HG03460 (cell line): ENCODE data around the gene COMMD3.

Source experiments
- ATAC-seq: cut with Tn5 transposase; IDR thresholded peaks from one replicate; pipeline ENCODE4 v1.9.1; 2021; ENCODE audit not compliant: unreplicated experiment

Gene COMMD3

GRCh38 chr10:22319547-22319979 lies 3.4 kb downstream of the COMMD3 start:
- ATAC-seq: no peak

GRCh38 chr10:22319980-22320558 lies 3.9 kb downstream of the COMMD3 start:
- no peak for ATAC-seq

GRCh38 chr10:22320591-22321155 lies 4.5 kb downstream of the COMMD3 start, which contains the start of gene BMI1:
Gene BMI1, plus strand, starts transcription at chr10:22321099. Its CDS starts 5,351 bp downstream, at chr10:22326450.
- no peak for ATAC-seq

GRCh38 chr10:22321156-22321923 lies 5.2 kb downstream of the COMMD3 start:
- no peak for ATAC-seq

- ATAC-seq: no peak
These were observed 5.9 kb downstream of the COMMD3 start for GRCh38 chr10:22321924-22322640.

GRCh38 chr10:22322641-22323160 lies 6.5 kb downstream of the COMMD3 start:
- no peak for ATAC-seq

GRCh38 chr10:22323538-22324305 lies 7.5 kb downstream of the COMMD3 start:
- no peak for ATAC-seq

- ATAC-seq: no peak
These were observed 8.2 kb downstream of the COMMD3 start for GRCh38 chr10:22324413-22324812.

- ATAC-seq: no peak
These were observed 8.7 kb downstream of the COMMD3 start for GRCh38 chr10:22324893-22325271.

GRCh38 chr10:22325272-22326144 lies 9.3 kb downstream of the COMMD3 start:
- peak; percentile 41 for ATAC-seq

- no peak for ATAC-seq
These were observed 10.0 kb downstream of the COMMD3 start for GRCh38 chr10:22326145-22326702.

GRCh38 chr10:22329150-22329549 lies 13.0 kb downstream of the COMMD3 start:
- ATAC-seq: no peak

GRCh38 chr10:22332116-22332692 lies 16.0 kb downstream of the COMMD3 start:
- no peak for ATAC-seq

- ATAC-seq: no peak
These were observed 17.2 kb downstream of the COMMD3 start for GRCh38 chr10:22333167-22333974.

GRCh38 chr10:22333975-22334282 lies 17.7 kb downstream of the COMMD3 start:
- ATAC-seq: no peak

GRCh38 chr10:22334414-22335172 lies 18.4 kb downstream of the COMMD3 start:
- ATAC-seq: no peak

- ATAC-seq: peak; percentile 37
These were observed 19.2 kb downstream of the COMMD3 start for GRCh38 chr10:22335173-22335933.
